GM12878 (cell line): ENCODE measurements around the gene CCDC85A. TPM values are rescaled to one million over a fixed set of nuclear protein-coding genes. Genes with fewer than 3 reads are reported as not detected.

Experiments
- ATAC-seq: fragments of 200-7000 bp; cut with Tn5 transposase; 3 replicates; pipeline ENCODE4 v1.9.1; 2020; ENCODE audit warnings: mild to moderate bottlenecking, moderate library complexity
- BruUV-seq: library from RNA; stranded (reverse); fragments of 400-500 nt; replicated peaks from 2 replicates; lab custom pipeline; 2021; lab: Mats Ljungman, UMichigan
- CTCF ChIA-PET: fragments of 300-600 bp; sonication (Branson Sonifier 250); formaldehyde crosslinking; extraction: SDS; loops from one replicate; lab custom pipeline; 2021; ENCODE audit warnings: inconsistent platforms; lab: Yijun Ruan, JAX
- POLR2A ChIA-PET: fragments of 350-600 bp; formaldehyde crosslinking; extraction: SDS; loops from one replicate; lab custom pipeline; 2021; ENCODE audit warnings: inconsistent platforms; lab: Charles Lee
- RAD21 ChIA-PET: fragments of 300-600 bp; sonication (Branson Sonifier 250); formaldehyde crosslinking; loops from one replicate; lab custom pipeline; 2023; ENCODE audit warnings: antibody characterized with exemption; ENCODE audit not compliant: unreplicated experiment; lab: Charles Lee
- SMC1A ChIA-PET: fragments of 300-600 bp; sonication (Branson Sonifier 250); formaldehyde crosslinking; loops from one replicate; lab custom pipeline; 2023; ENCODE audit not compliant: unreplicated experiment, uncharacterized antibody; lab: Charles Lee
- DNase-seq: peaks from one replicate; pipeline ENCODE4 v3.0.0-alpha.2; 2011; ENCODE audit warnings: low read depth, low spot score
- FAIRE-seq: peaks from 3 replicates; lab custom pipeline; 2011; peaks lifted over from hg19 to GRCh38; lab: Jason Lieb, UNC
- H2AFZ ChIP-seq: 2 replicates; pipeline ENCODE4 v1.6.0; 2011; ENCODE audit warnings: low read depth, low read length, control low read depth; ENCODE audit not compliant: control insufficient read depth
- H3K27ac ChIP-seq: 2 replicates; pipeline ENCODE4 v1.5.1; 2011; ENCODE audit warnings: control low read depth; ENCODE audit not compliant: control insufficient read depth, insufficient read depth
- H3K27me3 ChIP-seq, 2 experiments: replicated peaks in 1 of 2; 2 replicates each; pipeline versions ENCODE4 v1.6.0 to v1.6.1; 2011; ENCODE audit warnings: low read length in 1 of 2; ENCODE audit not compliant: control insufficient read depth in 2 of 2, insufficient read depth in 2 of 2
- H3K36me3 ChIP-seq, 2 experiments: 2 replicates each; pipeline ENCODE4 v1.5.1; 2011; ENCODE audit warnings: low read length in 1 of 2; ENCODE audit not compliant: control insufficient read depth in 2 of 2, insufficient read depth in 2 of 2
- H3K4me1 ChIP-seq: 2 replicates; pipeline ENCODE4 v1.6.1; 2011; ENCODE audit warnings: mild to moderate bottlenecking, low read length, moderate library complexity, mixed read lengths; ENCODE audit not compliant: control insufficient read depth, insufficient read depth
- H3K4me2 ChIP-seq: 2 replicates; pipeline ENCODE4 v1.6.0; 2011; ENCODE audit warnings: control low read depth; ENCODE audit not compliant: control insufficient read depth, insufficient read depth
- H3K4me3 ChIP-seq: fragments of 200-600 bp; sonication (generic); 2 replicates; pipeline ENCODE4 v1.5.1; 2016
- H3K79me2 ChIP-seq: 2 replicates; pipeline ENCODE4 v1.6.0; 2011; ENCODE audit warnings: low read length; ENCODE audit not compliant: control insufficient read depth, insufficient read depth
- H3K9ac ChIP-seq: 2 replicates; pipeline ENCODE4 v1.8.0; 2011; ENCODE audit warnings: low read length, control low read depth, mixed read lengths; ENCODE audit not compliant: control insufficient read depth, insufficient read depth
- H3K9me3 ChIP-seq: replicated peaks from 3 replicates; pipeline ENCODE4 v1.5.1; 2011; ENCODE audit warnings: mild to moderate bottlenecking, low read length; ENCODE audit not compliant: control insufficient read depth, insufficient read depth
- H4K20me1 ChIP-seq: 2 replicates; pipeline ENCODE4 v1.6.0; 2011; ENCODE audit not compliant: control insufficient read depth, insufficient read depth
- BRCA1 ChIP-seq: IDR thresholded peaks from 2 replicates; pipeline ENCODE4 v1.6.1; 2011; ENCODE audit warnings: low read depth, low read length, improper control_type of control experiment
- CREM ChIP-seq: IDR thresholded peaks from 2 replicates; pipeline ENCODE4 v1.6.1; 2014; ENCODE audit warnings: antibody characterized with exemption, low read depth
- CTCF ChIP-seq, 3 experiments: IDR thresholded peaks in 2 of 3; conservative IDR thresholded peaks in 1 of 3; 2 replicates each; pipeline ENCODE4 v1.5.1; 2011; ENCODE audit warnings: low read depth in 3 of 3, low read length in 3 of 3, mild to moderate bottlenecking in 3 of 3, control low read depth in 2 of 3, moderate library complexity in 2 of 3, inconsistent platforms in 1 of 3, mixed read lengths in 1 of 3; ENCODE audit not compliant: control insufficient read depth in 2 of 3, insufficient read depth in 1 of 3; ENCODE audit errors: extremely low read depth in 1 of 3
- E4F1 ChIP-seq: fragments of 450-650 bp; IDR thresholded peaks from 2 replicates; pipeline ENCODE4 v1.6.1; 2018; ENCODE audit warnings: borderline replicate concordance, mild to moderate bottlenecking; ENCODE audit not compliant: partially characterized antibody
- GABPA ChIP-seq: IDR thresholded peaks from 2 replicates; pipeline ENCODE4 v1.6.1; 2014; ENCODE audit warnings: antibody characterized with exemption, low read depth, mild to moderate bottlenecking, inconsistent platforms
- HDAC2 ChIP-seq: fragments of 200-600 bp; sonication (generic); IDR thresholded peaks from 2 replicates; pipeline ENCODE4 v1.6.1; 2017
- IRF5 ChIP-seq: fragments of 450-650 bp; IDR thresholded peaks from 2 replicates; pipeline ENCODE4 v1.6.1; 2017; ENCODE audit warnings: borderline replicate concordance
- MTA2 ChIP-seq: fragments of 450-650 bp; IDR thresholded peaks from 2 replicates; pipeline ENCODE4 v1.6.1; 2016; ENCODE audit warnings: low read depth, mild to moderate bottlenecking, moderate library complexity
- NFXL1 ChIP-seq: fragments of 450-650 bp; IDR thresholded peaks from 2 replicates; pipeline ENCODE4 v1.6.1; 2017; ENCODE audit warnings: antibody characterized with exemption, mild to moderate bottlenecking, borderline replicate concordance
- NR2F1 ChIP-seq: fragments of 450-650 bp; conservative IDR thresholded peaks from 2 replicates; pipeline ENCODE4 v1.6.1; 2017; ENCODE audit warnings: mild to moderate bottlenecking
- PAX5 ChIP-seq: IDR thresholded peaks from 2 replicates; pipeline ENCODE4 v1.6.1; 2011; ENCODE audit warnings: low read depth, low read length, borderline replicate concordance
- POU2F2 ChIP-seq: IDR thresholded peaks from 3 replicates; pipeline ENCODE4 v1.6.1; 2011; ENCODE audit warnings: low read depth, mild to moderate bottlenecking, low read length, borderline replicate concordance
- PRDM15 ChIP-seq: fragments of 450-650 bp; formaldehyde crosslinking; IDR thresholded peaks from 2 replicates; pipeline ENCODE4 v1.4.0; 2020; ENCODE audit warnings: mild to moderate bottlenecking, moderate library complexity
- SMARCA5 ChIP-seq: fragments of 450-650 bp; IDR thresholded peaks from 2 replicates; pipeline ENCODE4 v1.6.1; 2017; ENCODE audit warnings: mild to moderate bottlenecking
- TBL1XR1 ChIP-seq: IDR thresholded peaks from 2 replicates; pipeline ENCODE4 v1.6.1; 2012; ENCODE audit warnings: low read depth, low read length, improper control_type of control experiment
- ZZZ3 ChIP-seq: IDR thresholded peaks from 2 replicates; pipeline ENCODE4 v1.6.1; 2011; ENCODE audit warnings: low read depth; ENCODE audit not compliant: control insufficient read depth, insufficient read length
- WGBS: methylation state at CpG from one replicate; pipeline ENCODE4 v1.1.6; 2016; ENCODE audit warnings: low lambda C conversion rate; ENCODE audit not compliant: insufficient replicate concordance, insufficient coverage; ENCODE audit errors: missing lambda C conversion rate; 5-methylcytosine and 5-hydroxymethylcytosine counted together
- in situ Hi-C: fragments of 300-500 bp; cut with MboI; formaldehyde crosslinking; loops from 9 replicates; pipeline ENCODE4 v1.14.3; 2018; ENCODE audit warnings: mixed read lengths
- intact Hi-C: fragments of 100-400 bp; cut with micrococcal nuclease; formaldehyde crosslinking; loops from one replicate; pipeline ENCODE4 v1.14.2; 2022; ENCODE audit not compliant: unreplicated experiment
- polyA plus RNA-seq, 11 experiments: library from polyadenylated mRNA; depleted of rRNA in 4 of 11; unstranded in 6 of 11; stranded (reverse) in 5 of 11; fragments of >200 nt; fragmentation: Nextera tagmentation in 4 of 11; fragmentation: Illumina TruSeq in 1 of 11; extraction: Ambion mirVana in 4 of 11; extraction: Trizol in 1 of 11; gene quantifications; 1 replicate in 1 of 11; 2 replicates in 10 of 11; pipeline versions ENCODE4 v1.2.1 to v1.2.3, GENCODE V29; 2011 to 2016; ENCODE audit warnings: inconsistent platforms in 2 of 11, missing spikeins in 2 of 11, low read depth in 1 of 11
- total RNA-seq, 4 experiments: library from RNA; depleted of rRNA in 3 of 4; stranded (reverse); fragments of >200 nt in 3 of 4; fragmentation: Illumina TruSeq in 1 of 4; extraction: Trizol in 1 of 4; gene quantifications; 2 replicates each; pipeline versions ENCODE4 v1.2.1 to v1.2.3, GENCODE V29; 2013 to 2021

Gene CCDC85A
- total and polyA plus RNA-seq, 10 of the 15 experiments (the other 5 are each of a cell fraction or from before 2014, with no cell fraction given): 0.02 to 0.57 (median 0.04) TPM; not detected in 7

- Histone ChIP-seq H3K36me3 (no peaks in the 10 kb centered on the region), H3K4me1 (no peaks in the 10 kb centered on the region), H3K9ac (no peak overlapping the region), H2AFZ (no peak overlapping the region), H3K27me3 (no peaks in the 10 kb centered on the region), H3K4me2 (no peak overlapping the region), H4K20me1 (no peaks in the 10 kb centered on the region), H3K79me2 (no peaks in the 10 kb centered on the region), H3K27ac (no peak overlapping the region), H3K9me3 (no peaks in the 10 kb centered on the region), H3K4me3 (no peak overlapping the region)
- CTCF ChIA-PET: no interaction called here
- in situ Hi-C loops: no loop called here
- SMC1A ChIA-PET: no interaction called here
- ATAC-seq (no peak), FAIRE-seq (no peak), DNase-seq (no peak)
- POLR2A ChIA-PET: no interaction called here
- BruUV-seq: no TSS peak
- RAD21 ChIA-PET: no interaction called here
- WGBS: 0% methylated on average over 1 of the region's 1 CpG
- intact Hi-C loops: no loop called here
- TF ChIP-seq HDAC2 (no peak), IRF5 (no peak), NR2F1 (no peak), NFXL1 (no peak), PRDM15 (CRISPR knock-in tag) (no peak), GABPA (no peak), ZZZ3 (no peak), SMARCA5 (no peak), CTCF (IDR thresholded peaks at IDR 0.05 in 2 of 3, conservative IDR thresholded peaks at IDR 0.05 in 1 of 3; ENCODE audit: control insufficient read depth in 2 of 3, extremely low read depth in 1 of 3, insufficient read depth in 1 of 3, low read depth in 3 of 3, low read length in 3 of 3) (no peak), E4F1 (no peak), CREM (no peak), TBL1XR1 (no peak), POU2F2 (no peak), MTA2 (no peak), BRCA1 (no peak), PAX5 (no peak)
Measured at GRCh38 chr2:56227811-56228210, 44.0 kb downstream of the CCDC85A start.
